ENCODE results near the gene TMEM59L. TPM values are rescaled to one million over a fixed set of nuclear protein-coding genes. Genes with fewer than 3 reads are reported as not detected.

The TMEM59L gene
- total and polyA plus RNA-seq, 8 donors: 1.6 to 41.9 (median 33.5) TPM

DNA sequence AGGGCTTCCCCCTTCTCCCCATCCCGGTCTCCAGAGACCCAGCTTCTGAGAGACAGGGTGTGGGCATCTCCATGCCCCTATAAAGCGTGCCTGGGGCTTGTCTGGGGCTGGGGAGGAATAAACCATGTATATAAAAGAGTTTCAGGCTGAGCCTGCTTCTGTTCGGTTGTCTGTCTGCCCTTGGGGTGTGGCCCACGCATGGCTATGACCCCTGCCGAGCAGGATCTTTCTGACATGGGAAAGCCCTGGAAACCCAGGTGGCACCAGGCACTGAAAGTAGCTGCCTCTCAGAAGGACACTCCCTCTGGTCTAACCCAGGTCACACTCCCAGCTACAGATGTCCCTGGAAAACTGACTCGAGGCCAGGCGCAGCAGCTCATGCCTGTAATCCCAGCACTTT lies 8.2 kb downstream of the TMEM59L start:
- H3K27ac ChIP-seq: no peak overlapping the region
- intact Hi-C loops (cut with DNase I): no loop called here
- H3K9me3 ChIP-seq: no peaks in the 10 kb centered on the region
- H3K4me1 ChIP-seq: no peaks in the 10 kb centered on the region
- no peak for ATAC-seq
- peaks cover 0 to 13% of the 10 kb centered on the region in 2 donors for H3K27me3 ChIP-seq
- H3K36me3 ChIP-seq: no peaks in the 10 kb centered on the region
- no peak for DNase-seq
- TF ChIP-seq, protein P1, sequence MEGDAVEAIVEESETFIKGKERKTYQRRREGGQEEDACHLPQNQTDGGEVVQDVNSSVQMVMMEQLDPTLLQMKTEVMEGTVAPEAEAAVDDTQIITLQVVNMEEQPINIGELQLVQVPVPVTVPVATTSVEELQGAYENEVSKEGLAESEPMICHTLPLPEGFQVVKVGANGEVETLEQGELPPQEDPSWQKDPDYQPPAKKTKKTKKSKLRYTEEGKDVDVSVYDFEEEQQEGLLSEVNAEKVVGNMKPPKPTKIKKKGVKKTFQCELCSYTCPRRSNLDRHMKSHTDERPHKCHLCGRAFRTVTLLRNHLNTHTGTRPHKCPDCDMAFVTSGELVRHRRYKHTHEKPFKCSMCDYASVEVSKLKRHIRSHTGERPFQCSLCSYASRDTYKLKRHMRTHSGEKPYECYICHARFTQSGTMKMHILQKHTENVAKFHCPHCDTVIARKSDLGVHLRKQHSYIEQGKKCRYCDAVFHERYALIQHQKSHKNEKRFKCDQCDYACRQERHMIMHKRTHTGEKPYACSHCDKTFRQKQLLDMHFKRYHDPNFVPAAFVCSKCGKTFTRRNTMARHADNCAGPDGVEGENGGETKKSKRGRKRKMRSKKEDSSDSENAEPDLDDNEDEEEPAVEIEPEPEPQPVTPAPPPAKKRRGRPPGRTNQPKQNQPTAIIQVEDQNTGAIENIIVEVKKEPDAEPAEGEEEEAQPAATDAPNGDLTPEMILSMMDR (IDR thresholded peaks at IDR 0.05): no peak
- no peak overlapping the region for H3K4me3 ChIP-seq

DNA sequence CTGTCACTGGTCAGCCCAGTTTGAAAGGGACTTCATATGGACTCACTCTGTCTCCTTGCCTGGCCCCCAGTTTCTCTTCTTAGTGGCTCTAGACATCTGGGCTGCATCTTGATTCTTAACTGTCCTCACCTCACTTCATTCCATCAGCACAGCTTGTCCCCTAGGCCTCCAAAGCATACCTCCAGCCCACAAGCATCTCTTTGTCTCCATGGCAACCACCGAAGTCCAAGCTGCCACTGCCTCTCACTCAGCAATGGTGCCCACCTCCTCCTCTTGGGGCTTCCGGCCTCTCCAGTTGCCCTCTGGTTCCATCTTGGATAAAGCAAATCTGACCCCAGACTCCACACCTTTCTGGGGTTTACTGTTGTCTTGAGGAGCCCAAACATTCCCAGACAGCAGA lies 14.2 kb downstream of the TMEM59L start:
- H3K36me3 ChIP-seq: no peaks in the 10 kb centered on the region

DNA sequence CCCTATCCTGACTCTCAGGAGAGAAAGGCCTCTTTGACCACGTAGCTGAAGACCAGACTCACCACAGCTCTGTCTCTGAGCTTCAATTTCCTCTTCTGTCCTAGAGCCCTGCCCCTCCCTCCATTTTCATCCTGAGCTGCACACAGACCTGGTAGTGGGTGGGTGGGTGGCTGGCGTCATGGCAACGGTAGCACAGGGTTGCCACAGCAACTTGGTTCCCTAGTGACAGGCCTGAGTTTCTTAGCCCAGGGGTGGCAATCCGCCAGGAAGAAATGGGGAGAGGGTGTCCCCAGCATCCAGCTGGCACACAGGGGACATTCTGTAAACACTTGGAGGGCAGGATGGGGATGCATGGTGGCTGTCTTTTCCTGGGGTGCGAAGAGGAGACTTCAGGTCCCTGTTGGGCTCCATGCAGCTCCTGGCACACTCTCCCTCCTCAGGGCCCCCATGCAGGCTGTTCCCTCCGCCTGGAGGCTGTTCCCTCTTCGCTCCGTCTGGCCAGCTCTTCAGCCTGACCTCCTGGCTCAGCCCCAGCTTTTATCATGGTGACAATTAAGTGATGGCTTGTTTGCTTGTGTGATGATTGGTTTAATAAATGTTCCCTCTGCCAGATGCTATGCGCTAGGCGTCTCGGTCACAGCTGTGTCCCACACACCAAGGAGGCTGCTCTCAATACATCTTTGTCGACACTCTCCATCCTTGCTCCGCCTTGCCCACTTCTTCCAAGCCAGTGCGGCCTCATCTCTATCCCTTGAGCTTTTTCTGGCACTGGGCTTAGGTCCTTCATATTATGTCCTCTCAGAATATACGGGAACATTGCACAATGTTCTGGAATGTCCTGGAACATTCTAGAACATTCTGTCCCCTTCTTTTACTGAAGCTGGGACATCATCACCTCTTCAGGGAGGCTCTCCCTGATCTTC lies 16.8 kb downstream of the TMEM59L start:
- Histone ChIP-seq H3K4me3 (no peak overlapping the region), H3K27ac (no peak overlapping the region), H3K9me3 (no peaks in the 10 kb centered on the region), H3K4me1 (no peaks in the 10 kb centered on the region), H3K27me3 (peaks cover 0 to 6% of the 10 kb centered on the region in 2 donors), H3K36me3 (no peaks in the 10 kb centered on the region)
- DNase-seq (no peak), ATAC-seq (no peak)
- TF ChIP-seq, protein P1 (IDR thresholded peaks at IDR 0.05): no peak
- intact Hi-C loops (cut with DNase I): no loop called here

More for the DNA sequence above, 14.2 kb downstream of the TMEM59L start:
- Histone ChIP-seq H3K27me3 (peaks cover 0 to 6% of the 10 kb centered on the region in 2 donors), H3K4me3 (no peak overlapping the region), H3K9me3 (no peaks in the 10 kb centered on the region), H3K4me1 (no peaks in the 10 kb centered on the region), H3K27ac (no peak overlapping the region)
- intact Hi-C loops (cut with DNase I): no loop called here
- TF ChIP-seq, protein P1 (IDR thresholded peaks at IDR 0.05): no peak
- ATAC-seq (no peak), DNase-seq (no peak)

DNA sequence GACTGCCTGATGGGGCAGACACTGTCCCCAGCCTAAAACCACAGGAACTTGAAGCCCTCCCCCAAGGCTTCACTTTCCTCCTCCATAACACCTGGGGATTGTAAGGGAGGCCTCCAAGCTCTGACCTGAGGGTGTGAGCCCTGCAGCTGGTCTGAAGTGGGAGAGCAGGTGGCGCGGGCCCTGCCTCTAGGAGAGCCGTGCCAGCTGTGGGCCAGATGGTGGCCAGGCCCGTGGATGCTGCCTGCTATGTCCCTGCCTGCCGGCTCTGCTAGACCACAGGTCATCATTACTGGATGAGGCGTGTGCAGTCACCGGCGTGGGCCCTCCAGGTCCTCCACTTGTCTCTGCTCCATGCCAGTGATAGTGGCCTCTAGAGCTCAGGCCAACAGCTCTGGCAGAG lies 20.7 kb downstream of the TMEM59L start:
- Histone ChIP-seq H3K9me3 (no peaks in the 10 kb centered on the region), H3K36me3 (no peaks in the 10 kb centered on the region), H3K27me3 (peaks cover 0 to 6% of the 10 kb centered on the region in 2 donors), H3K4me1 (peaks cover 2 to 14% of the 10 kb centered on the region in 2 donors), H3K4me3 (no peak overlapping the region), H3K27ac (no peak overlapping the region)
- TF ChIP-seq, protein P1 (IDR thresholded peaks at IDR 0.05): no peak
- intact Hi-C loops (cut with DNase I): no loop called here
- no peak for DNase-seq
- no peak for ATAC-seq

DNA sequence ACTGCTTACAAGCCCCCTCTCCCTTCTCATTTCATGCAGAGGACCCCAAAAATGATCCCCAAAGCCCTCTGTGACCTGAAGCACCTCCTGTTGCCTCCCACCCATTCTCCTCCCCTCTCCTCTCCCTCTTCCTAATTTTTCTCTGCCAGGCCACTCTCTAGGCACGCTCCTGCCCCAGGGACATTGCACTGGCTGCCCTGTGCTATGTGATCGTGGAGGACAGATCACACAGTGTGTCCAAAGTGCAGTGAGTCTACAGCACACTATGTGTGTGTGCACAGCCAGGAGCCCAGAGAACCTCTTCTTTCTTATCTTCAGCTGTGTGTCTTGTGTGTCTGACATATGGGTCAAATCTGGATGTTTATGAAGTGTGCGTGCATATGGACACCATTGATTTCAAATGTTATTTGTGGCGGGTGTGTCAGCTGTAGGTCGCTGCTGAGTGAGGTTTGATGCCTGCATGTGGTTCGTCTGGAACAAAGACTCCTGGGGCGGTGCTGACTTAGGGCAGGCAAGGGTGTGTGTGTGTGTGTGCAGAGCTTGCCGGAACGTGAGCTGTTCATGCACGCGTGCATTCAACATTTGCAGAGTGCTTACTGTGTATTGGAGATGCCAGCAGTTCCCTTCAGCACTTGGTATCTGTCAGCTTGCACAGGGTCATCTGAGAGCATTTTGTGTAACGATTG lies 22.1 kb downstream of the TMEM59L start:
- H3K9me3 ChIP-seq: no peaks in the 10 kb centered on the region
- ATAC-seq (no peak), DNase-seq (no peak)
- intact Hi-C loops (cut with DNase I): no loop called here
- TF ChIP-seq, protein P1 (IDR thresholded peaks at IDR 0.05): no peak
- peaks cover 0 to 2% of the 10 kb centered on the region in 2 donors for H3K27me3 ChIP-seq
- H3K27ac ChIP-seq: no peak overlapping the region
- H3K4me1 ChIP-seq: peaks cover 3 to 18% of the 10 kb centered on the region in 2 donors
- H3K36me3 ChIP-seq: no peaks in the 10 kb centered on the region
- no peak overlapping the region for H3K4me3 ChIP-seq
